Activated naive CD4-positive, alpha-beta T cell treated with anti-CD3 and anti-CD28 coated beads for 36 hours (primary cell): Measurements from ENCODE around the gene CYP4F22. TPM values are rescaled to one million over a fixed set of nuclear protein-coding genes. Genes with fewer than 3 reads are reported as not detected.
"Not testable (repeated sequence)": the region's sequence is repeated elsewhere in the genome, so short reads cannot be mapped to it uniquely, and the experiment has no call there.

Source experiments
- CTCF ChIA-PET: fragments of 350-600 bp; sonication (Branson Sonifier 250); formaldehyde crosslinking; loops from one replicate; lab custom pipeline; 2021; ENCODE audit warnings: antibody characterized with exemption; lab: Charles Lee
- DNase-seq: peaks from one replicate; pipeline ENCODE4 v3.0.0-alpha.2; 2020
- H3K27ac Mint-ChIP-seq: one replicate; pipeline ENCODE4 v1.8.0; 2021; ENCODE audit warnings: mild to moderate bottlenecking, mixed read lengths
- H3K27me3 Mint-ChIP-seq: one replicate; pipeline ENCODE4 v1.8.0; 2021; ENCODE audit warnings: low read depth, mixed read lengths
- H3K36me3 Mint-ChIP-seq: one replicate; pipeline ENCODE4 v1.8.0; 2021; ENCODE audit warnings: low read depth, mixed read lengths
- H3K4me1 Mint-ChIP-seq: one replicate; pipeline ENCODE4 v1.8.0; 2021; ENCODE audit warnings: low read depth, mixed read lengths
- H3K4me3 Mint-ChIP-seq: one replicate; pipeline ENCODE4 v1.8.0; 2021; ENCODE audit warnings: mild to moderate bottlenecking, moderate library complexity, mixed read lengths
- H3K9me3 Mint-ChIP-seq: one replicate; pipeline ENCODE4 v1.8.0; 2021; ENCODE audit warnings: mixed read lengths
- intact Hi-C: fragments of 100-400 bp; cut with micrococcal nuclease; formaldehyde crosslinking; loops from one replicate; pipeline ENCODE4 v1.15.1; 2023
- total RNA-seq, 2 experiments: library from RNA; stranded (reverse); gene quantifications; one replicate each; pipeline ENCODE4 v1.2.3, GENCODE V29; 2021

Gene CYP4F22
- total RNA-seq, 2 experiments from 2014 or later: 0.17 to 0.29 TPM

- Mint-ChIP-seq H3K9me3 (no peaks in the 10 kb centered on the region), H3K27me3 (peaks cover 17% of the 10 kb centered on the region), H3K27ac (no peak overlapping the region), H3K36me3 (no peaks in the 10 kb centered on the region), H3K4me3 (no peak overlapping the region), H3K4me1 (peaks cover under 1% of the 10 kb centered on the region)
- CTCF ChIA-PET: no interaction called here
- intact Hi-C loops: no loop called here
- DNase-seq: no peak
These were observed 81.6 kb downstream of the CYP4F22 start for GRCh38 chr19:15589760-15590451.

DNA sequence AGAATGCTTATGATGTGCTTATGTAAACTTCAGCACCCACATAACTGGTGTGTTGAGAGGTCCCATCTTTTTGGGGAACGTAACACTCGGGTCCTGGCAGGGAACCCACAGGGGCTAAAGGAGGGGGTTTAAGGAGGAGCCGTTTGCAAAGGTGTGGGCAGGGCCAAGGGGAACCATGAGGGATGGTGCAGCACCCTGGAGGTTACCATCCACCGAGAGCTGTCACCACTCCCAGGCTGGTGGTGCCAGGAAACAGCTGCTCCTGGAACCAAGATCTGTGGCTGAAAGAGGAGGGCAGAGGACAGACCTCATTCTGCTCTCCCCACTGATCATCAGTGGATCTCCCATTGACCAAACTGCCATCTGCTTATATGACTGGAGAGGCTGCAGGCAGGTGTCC lies 83.5 kb downstream of the CYP4F22 start:
- no peaks in the 10 kb centered on the region for H3K4me1 Mint-ChIP-seq
- no peak for DNase-seq
- intact Hi-C loops: no loop called here
- H3K4me3 Mint-ChIP-seq: no peak overlapping the region
- H3K27ac Mint-ChIP-seq: no peak overlapping the region
- CTCF ChIA-PET: no interaction called here
- H3K36me3 Mint-ChIP-seq: peaks cover 5% of the 10 kb centered on the region
- peaks cover 27% of the 10 kb centered on the region for H3K27me3 Mint-ChIP-seq
- peaks cover 3% of the 10 kb centered on the region for H3K9me3 Mint-ChIP-seq

DNA sequence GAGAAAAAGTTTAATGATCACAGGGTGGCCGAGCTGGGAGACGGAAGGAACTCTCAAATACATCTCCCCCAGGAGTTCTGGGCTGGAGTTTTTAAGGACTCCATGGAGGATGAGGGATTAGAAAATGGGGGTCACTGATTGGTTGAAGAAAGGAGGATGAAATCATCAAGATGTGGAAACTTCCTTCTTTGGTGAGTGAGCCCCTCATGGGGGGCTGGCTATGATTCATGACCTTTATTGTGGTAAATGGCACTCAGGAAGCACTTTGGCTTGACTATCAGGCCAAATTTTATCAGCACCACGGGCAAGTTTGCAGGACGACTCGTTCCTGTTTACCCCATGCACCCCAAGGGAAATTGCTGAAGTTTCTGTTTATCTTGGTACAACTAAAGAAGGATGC lies 84.2 kb downstream of the CYP4F22 start:
- H3K9me3 Mint-ChIP-seq, H3K27ac Mint-ChIP-seq, intact Hi-C loops, DNase-seq, H3K4me1 Mint-ChIP-seq, H3K4me3 Mint-ChIP-seq, H3K36me3 Mint-ChIP-seq, CTCF ChIA-PET: not testable (repeated sequence)
- H3K27me3 Mint-ChIP-seq: peaks cover 27% of the 10 kb centered on the region

DNA sequence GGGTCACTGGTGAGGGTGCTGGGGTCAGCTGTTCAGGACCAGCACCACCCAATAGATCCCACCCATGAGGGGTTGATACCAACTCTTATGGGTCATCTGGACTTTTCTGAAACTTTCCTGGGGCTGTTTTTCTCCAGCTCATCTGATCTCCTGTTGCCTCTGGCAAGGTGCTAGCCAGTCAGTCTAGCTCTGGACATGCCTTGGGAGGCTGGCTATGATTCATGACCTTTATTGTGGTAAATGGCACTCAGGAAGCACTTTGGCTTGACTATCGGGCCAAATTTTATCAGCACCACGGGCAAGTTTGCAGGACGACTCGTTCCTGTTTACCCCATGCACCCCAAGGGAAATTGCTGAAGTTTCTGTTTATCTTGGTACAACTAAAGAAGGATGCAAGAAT lies 85.4 kb downstream of the CYP4F22 start:
- peaks cover 27% of the 10 kb centered on the region for H3K27me3 Mint-ChIP-seq
- CTCF ChIA-PET, H3K4me1 Mint-ChIP-seq, DNase-seq, intact Hi-C loops, H3K4me3 Mint-ChIP-seq, H3K9me3 Mint-ChIP-seq, H3K36me3 Mint-ChIP-seq, H3K27ac Mint-ChIP-seq: not testable (repeated sequence)

DNA sequence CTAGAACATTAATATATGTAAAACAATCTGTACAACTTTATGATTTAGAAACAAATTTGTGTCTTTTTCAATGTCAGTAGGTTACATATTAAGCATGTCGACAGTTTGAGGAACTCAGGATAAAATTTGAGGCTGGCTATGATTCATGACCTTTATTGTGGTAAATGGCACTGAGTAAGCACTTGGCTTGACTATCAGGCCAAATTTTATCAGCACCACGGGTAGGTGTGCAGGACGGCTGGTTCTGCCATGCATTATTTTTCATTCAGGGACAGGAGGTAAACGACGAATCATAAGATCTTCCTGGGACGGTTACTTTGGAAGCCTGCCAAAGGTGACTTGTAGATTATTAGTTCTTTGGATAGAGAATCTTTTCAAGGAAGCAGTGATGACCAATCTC lies 86.7 kb downstream of the CYP4F22 start:
- Mint-ChIP-seq H3K27ac (no peak overlapping the region), H3K9me3 (peaks cover 6% of the 10 kb centered on the region), H3K4me3 (no peak overlapping the region), H3K27me3 (peaks cover 27% of the 10 kb centered on the region), H3K36me3 (peaks cover 5% of the 10 kb centered on the region), H3K4me1 (no peaks in the 10 kb centered on the region)
- CTCF ChIA-PET: no interaction called here
- DNase-seq: no peak
- intact Hi-C loops: no loop called here

Other genes starting within 250 kb of the CYP4F22 start
- 100 to 1,000 TPM; 109 to 111 TPM for gene BRD4, start 176.0 kb upstream of the CYP4F22 start, total RNA-seq
- 10 to 100 TPM; 27.1 to 30.3 TPM for gene AKAP8, start 128.7 kb upstream of the CYP4F22 start, total RNA-seq
- 100 to 1,000 TPM; 127 to 140 TPM for gene AKAP8L, start 89.5 kb upstream of the CYP4F22 start, total RNA-seq
- gene WIZ, start 58.6 kb upstream of the CYP4F22 start, total RNA-seq: 10 to 100 TPM; 16.5 to 16.7 TPM
- gene RASAL3, start 44.0 kb upstream of the CYP4F22 start, total RNA-seq: 10 to 100 TPM; 63.2 to 66.2 TPM
- under 1 TPM; 0.07 TPM for gene PGLYRP2, start 29.0 kb upstream of the CYP4F22 start, total RNA-seq
- gene CYP4F8, start 106.7 kb downstream of the CYP4F22 start, total RNA-seq: not detected
- gene CYP4F3, start 132.4 kb downstream of the CYP4F22 start, total RNA-seq: under 1 TPM; 0.62 to 0.76 TPM
- gene CYP4F12, start 164.6 kb downstream of the CYP4F22 start, total RNA-seq: not detected
- not detected for gene OR10H2, start 219.5 kb downstream of the CYP4F22 start, total RNA-seq
- gene OR10H3, start 229.5 kb downstream of the CYP4F22 start, total RNA-seq: not detected